Measurements from ENCODE around the gene TM4SF1. TPM values are rescaled to one million over a fixed set of nuclear protein-coding genes. Genes with fewer than 3 reads are reported as not detected.

The TM4SF1 gene
- total and polyA plus RNA-seq, 2 donors (not counting 3 experiments of a cell fraction or from before 2014, with no cell fraction given) = 559 to 1,407 TPM

DNA sequence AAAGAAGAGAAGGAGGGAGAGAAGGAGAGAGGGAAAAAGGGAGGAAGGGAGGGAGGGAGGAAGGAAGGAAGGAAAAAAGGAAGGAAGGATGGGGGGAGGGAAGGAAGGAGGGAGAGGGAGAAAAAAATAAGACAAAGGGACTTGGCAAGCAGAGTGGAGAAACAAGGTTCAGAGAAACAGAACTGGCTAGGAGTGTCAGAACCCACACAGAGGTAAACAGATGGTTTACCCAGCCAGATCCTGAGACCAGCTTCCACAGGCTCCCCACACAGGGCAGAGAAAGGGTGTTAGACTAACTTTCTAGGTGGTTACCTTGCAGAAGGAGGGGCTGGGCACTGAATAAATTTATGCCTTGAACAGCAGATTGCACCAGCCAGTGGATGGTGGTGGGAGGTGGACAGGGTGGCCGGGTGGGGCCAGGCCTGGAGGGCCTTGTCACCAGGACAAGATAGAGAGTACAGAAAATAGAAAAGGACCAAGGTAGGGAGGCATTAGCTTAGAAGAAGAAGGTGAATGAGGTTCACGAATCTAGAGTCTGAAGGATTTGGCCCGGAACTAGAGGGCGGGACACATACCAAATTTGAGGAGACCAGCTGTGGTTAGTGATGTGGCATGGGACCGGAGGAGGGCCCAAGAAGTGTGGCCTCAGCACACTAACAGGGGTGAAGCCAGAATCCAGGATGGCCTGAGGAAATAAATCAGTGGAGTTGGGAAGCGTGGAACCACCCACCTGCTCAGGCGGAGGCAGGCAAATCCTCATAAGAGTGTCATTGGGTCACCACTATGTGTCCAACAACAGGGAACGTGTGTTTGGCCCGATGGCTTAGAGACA, 1.2 kb upstream of the TM4SF1 start:
- intact Hi-C loops (cut with micrococcal nuclease) = loop anchor here (5.0 to 10.0 kb wide), 2 partner anchors 239 to 424 kb away; no protein-coding TSS in a partner anchor
- ChIA-PET CTCF (interaction anchor here (1.0 to 9.7 kb wide), 12 partner anchors 9 to 429 kb away, joined by 3 to 125 read pairs (median 5); no protein-coding TSS in a partner anchor), POLR2A (interaction anchor here (0.9 to 6.6 kb wide), 15 partner anchors 8 to 259 kb away, joined by 3 to 41 read pairs (median 5); partner anchors contain the start of gene TM4SF18)
- FAIRE-seq = no peak
- Histone ChIP-seq H2AFZ (ENCODE audit: low read depth, low read length) (no peak overlapping the region), H3K9me1 (replicated peaks; ENCODE audit: control insufficient read depth, extremely low read depth, insufficient read depth, low read length) (no peaks in the 10 kb centered on the region), H3K27ac (ENCODE audit: insufficient read depth, low read depth, low read length) (peak overlapping the region; percentile 83), H3K4me3 (replicated peaks in 1 of 3; ENCODE audit: insufficient read depth in 1 of 3, low read depth in 1 of 3, low read length in 3 of 3) (peak overlapping the region in 1 of 3 experiments; percentile 19), H3K9ac (replicated peaks; ENCODE audit: extremely low read depth, insufficient read depth, low read length) (peak overlapping the region; percentile 60), H4K20me1 (replicated peaks; ENCODE audit: control insufficient read depth, extremely low read depth, insufficient read depth, low read length) (no peaks in the 10 kb centered on the region), H3K9me3 (replicated peaks; ENCODE audit: control insufficient read depth, insufficient read depth, low read length) (no peaks in the 10 kb centered on the region), H3K79me2 (ENCODE audit: control insufficient read depth, insufficient read depth, low read length) (peaks cover 37% of the 10 kb centered on the region), H3K4me1 (ENCODE audit: control insufficient read depth, extremely low read depth, insufficient read depth, low read length) (peaks cover 35% of the 10 kb centered on the region), H3K4me2 (ENCODE audit: insufficient read depth, low read length) (peak overlapping the region; percentile 26), H3K36me3 (ENCODE audit: control insufficient read depth in 2 of 2, extremely low read depth in 1 of 2, insufficient read depth in 2 of 2, low read length in 2 of 2) (peaks cover 4 to 5% of the 10 kb centered on the region in 2 experiments), H3K27me3 (ENCODE audit: control insufficient read depth in 2 of 2, insufficient read depth in 2 of 2, low read length in 2 of 2) (no peaks in the 10 kb centered on the region)
- TF ChIP-seq EZH2 (IDR thresholded peaks at IDR 0.05; ENCODE audit: borderline replicate concordance, low read depth, low read length, severe bottlenecking) (no peak), POLR2A (IDR thresholded peaks at IDR 0.05; ENCODE audit: low read depth, low read length) (no peak), FOS (IDR thresholded peaks at IDR 0.05; ENCODE audit: borderline replicate concordance, insufficient read depth, low read length) (no peak), MYC (IDR thresholded peaks at IDR 0.05; ENCODE audit: low read depth, low read length) (no peak), GATA2 (IDR thresholded peaks at IDR 0.05; ENCODE audit: insufficient read depth, insufficient read length, low read depth, low read length) (no peak), POLR2AphosphoS5 (IDR thresholded peaks at IDR 0.05; ENCODE audit: insufficient read depth, low read depth, low read length) (no peak)
- dilution Hi-C loops (cut with MboI; ENCODE audit: extremely low pct_ligation_motif_present, low sequenced_read_pairs) = no loop called here
- peak; percentile 53 for DNase-seq (ENCODE audit: low read depth, low spot score)
- BruUV-seq (replicated peaks) = no TSS peak

All from endothelial cell of umbilical vein (primary cell).